ENCODE measurements around the gene ADGRG7. TPM values are rescaled to one million over a fixed set of nuclear protein-coding genes. Genes with fewer than 3 reads are reported as not detected.

ADGRG7 gene
- total and polyA plus RNA-seq, 2 of the 13 experiments (the other 11 are each of a cell fraction or from before 2014, with no cell fraction given) = not detected

DNA sequence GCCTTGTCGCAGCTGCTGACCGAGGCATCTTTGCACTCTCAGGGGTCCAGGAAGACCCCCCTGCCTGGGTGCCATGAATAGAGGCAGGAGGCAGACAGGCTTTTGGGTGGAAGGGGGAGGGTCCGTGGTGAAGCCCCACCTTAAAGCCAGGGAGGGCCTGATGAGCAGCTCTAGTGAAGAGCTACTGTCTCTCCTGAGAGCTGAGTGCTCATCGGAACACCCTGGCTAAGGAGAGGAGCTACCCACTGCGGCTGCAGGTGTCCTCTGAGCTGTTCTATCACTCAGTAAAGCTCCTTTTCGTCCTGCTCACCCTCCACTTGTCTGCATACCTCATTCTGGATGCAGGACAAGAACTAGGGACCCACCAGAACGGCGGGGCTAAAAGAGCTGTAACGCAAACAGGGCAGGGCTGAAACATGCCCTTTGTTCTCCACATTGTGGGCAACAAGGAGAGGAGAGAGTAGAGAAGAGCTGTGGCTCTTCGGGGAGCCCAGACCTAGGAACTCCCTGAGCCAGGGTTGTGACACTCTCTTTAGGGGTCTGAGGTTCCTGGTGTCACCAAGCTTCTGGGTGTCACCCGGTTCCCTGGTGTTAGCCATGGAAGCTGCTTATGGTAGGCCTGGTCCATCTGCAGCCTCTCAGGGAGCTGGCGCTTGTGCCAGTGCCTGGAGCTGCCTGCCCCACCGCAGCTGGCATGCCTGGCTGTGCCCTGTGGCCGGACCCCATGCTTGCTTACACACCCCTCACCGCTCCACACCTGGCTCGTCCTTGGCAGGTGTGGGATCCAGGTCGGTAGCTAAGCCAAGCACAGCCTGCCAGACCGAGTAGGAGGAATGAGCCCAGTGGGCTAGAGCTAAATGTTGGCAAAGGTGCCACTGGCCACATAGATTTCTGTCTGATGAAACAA lies 73.7 kb downstream of the ADGRG7 start:
- ChIA-PET POLR2A (interaction anchor here (1.4 to 1.8 kb wide), 2 partner anchors 26 to 28 kb away, joined by 5 to 6 read pairs; partner anchors contain the start of gene TFG), CTCF (ENCODE audit: low intra/inter-chr PET ratio, low total read pairs) (no interaction called here)
- Histone ChIP-seq H3K27me3 (ENCODE audit: control insufficient read depth in 1 of 2, insufficient read depth in 2 of 2, low read length in 2 of 2) (no peaks in the 10 kb centered on the region), H3K4me1 (ENCODE audit: insufficient read depth, low read length) (peaks cover 25% of the 10 kb centered on the region), H2AFZ (ENCODE audit: low read length) (peak overlapping the region; percentile 12), H3K79me2 (ENCODE audit: insufficient read depth, low read length) (no peaks in the 10 kb centered on the region), H3K4me2 (ENCODE audit: low read depth, low read length) (peak overlapping the region; percentile 60), H4K20me1 (ENCODE audit: insufficient read depth, low read length) (no peaks in the 10 kb centered on the region), H3K9ac (ENCODE audit: insufficient read depth, low read depth, low read length) (peak overlapping the region; percentile 23; the same call in 1 of the 2 replicates), H3K9me3 (ENCODE audit: low read length) (no peaks in the 10 kb centered on the region), H3K36me3 (replicated peaks in 1 of 2; ENCODE audit: control insufficient read depth in 1 of 2, insufficient read depth in 2 of 2, low read length in 2 of 2) (no peaks in the 10 kb centered on the region), H3K27ac (ENCODE audit: extremely low read length, insufficient read depth, low read length) (no peak overlapping the region), H3K4me3 (replicated peaks in 1 of 3; ENCODE audit: insufficient read depth in 1 of 3, low read depth in 2 of 3, low read length in 3 of 3) (peak overlapping the region in 1 of 3 experiments; percentile 3; a peak in 1 of 6 replicates)
- no TSS peak for BruUV-seq (replicated peaks)
- 31% methylated on average over 11 of the region's 18 CpGs for WGBS (ENCODE audit: low lambda C conversion rate)
- DNase-seq (ENCODE audit: low spot score) (no peak), FAIRE-seq (no peak), ATAC-seq (peak; percentile 84)
- intact Hi-C loops (cut with micrococcal nuclease; ENCODE audit: unreplicated experiment) = no loop called here
- in situ Hi-C loops (cut with HindIII; ENCODE audit: extremely low pct_ligation_motif_present, low pct_unique_long_range_greater_than_20kb) = no loop called here
- no peak for TF ChIP-seq SP5 (CRISPR knock-in tag; IDR thresholded peaks at IDR 0.05; ENCODE audit: borderline replicate concordance, low read depth)
- TF ChIP-seq NFE2L2 (IDR thresholded peaks at IDR 0.05; ENCODE audit: low read length) = no peak
- TF ChIP-seq ZNF567 (CRISPR knock-in tag; IDR thresholded peaks at IDR 0.05; ENCODE audit: borderline replicate concordance) = no peak
- no peak for TF ChIP-seq THAP11 (CRISPR knock-in tag; IDR thresholded peaks at IDR 0.05)
- no peak for TF ChIP-seq ZMYM2 (CRISPR knock-in tag; IDR thresholded peaks at IDR 0.05)
- no peak for TF ChIP-seq ZKSCAN5 (CRISPR knock-in tag; IDR thresholded peaks at IDR 0.05)
- TF ChIP-seq HOXA9 (CRISPR knock-in tag; IDR thresholded peaks at IDR 0.05; ENCODE audit: borderline replicate concordance) = no peak
- no peak for TF ChIP-seq ZIK1 (CRISPR knock-in tag; IDR thresholded peaks at IDR 0.05; ENCODE audit: borderline replicate concordance, low read depth)
- no peak for TF ChIP-seq ZNF101 (CRISPR knock-in tag; IDR thresholded peaks at IDR 0.05; ENCODE audit: borderline replicate concordance, low read depth)
- no peak for TF ChIP-seq ATF7-NPFF (CRISPR knock-in tag; IDR thresholded peaks at IDR 0.05; ENCODE audit: low read depth)
- TF ChIP-seq HNF4A (CRISPR knock-in tag; IDR thresholded peaks at IDR 0.05) = peak; percentile 39; the same call in 1 of the 2 replicates
- TF ChIP-seq, protein P1, sequence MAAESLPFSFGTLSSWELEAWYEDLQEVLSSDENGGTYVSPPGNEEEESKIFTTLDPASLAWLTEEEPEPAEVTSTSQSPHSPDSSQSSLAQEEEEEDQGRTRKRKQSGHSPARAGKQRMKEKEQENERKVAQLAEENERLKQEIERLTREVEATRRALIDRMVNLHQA (CRISPR knock-in tag; IDR thresholded peaks at IDR 0.05) = no peak
- no peak for TF ChIP-seq GTF2F1 (IDR thresholded peaks at IDR 0.05; ENCODE audit: low read length)
- TF ChIP-seq ZNF253 (CRISPR knock-in tag; IDR thresholded peaks at IDR 0.05; ENCODE audit: borderline replicate concordance) = no peak
- no peak for TF ChIP-seq REXO4 (CRISPR knock-in tag; IDR thresholded peaks at IDR 0.05; ENCODE audit: borderline replicate concordance)
- TF ChIP-seq, protein P2, sequence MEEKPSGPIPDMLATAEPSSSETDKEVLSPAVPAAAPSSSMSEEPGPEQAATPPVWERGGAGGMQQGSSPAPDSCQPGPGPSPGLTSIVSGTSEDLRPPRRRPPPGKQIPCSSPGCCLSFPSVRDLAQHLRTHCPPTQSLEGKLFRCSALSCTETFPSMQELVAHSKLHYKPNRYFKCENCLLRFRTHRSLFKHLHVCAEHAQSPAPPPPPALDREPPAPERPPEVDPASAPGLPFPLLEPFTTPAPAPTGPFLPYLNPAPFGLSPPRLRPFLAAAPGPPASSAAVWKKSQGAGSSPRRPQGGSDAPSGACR (CRISPR knock-in tag; IDR thresholded peaks at IDR 0.05) = no peak
- 0 out of 2 replicates have a peak, but pooled peaks have one; percentile 47 for TF ChIP-seq ZNF891 (CRISPR knock-in tag; IDR thresholded peaks at IDR 0.05)
